GM23248 (cell line): Measurements from ENCODE around the gene KIN. TPM values are rescaled to one million over a fixed set of nuclear protein-coding genes. Genes with fewer than 3 reads are reported as not detected.
"Not testable (repeated sequence)": the region's sequence is repeated elsewhere in the genome, so short reads cannot be mapped to it uniquely, and the experiment has no call there.

Experiments used
- DNase-seq: peaks from one replicate; pipeline ENCODE4 v3.0.0-alpha.2; 2015
- H2AFZ ChIP-seq: fragments of 200-600 bp; sonication (generic); 2 replicates; pipeline ENCODE4 v1.6.1; 2016; ENCODE audit warnings: antibody characterized with exemption
- H3F3A ChIP-seq: fragments of 200-600 bp; sonication (generic); 2 replicates; pipeline ENCODE4 v1.6.1; 2016; ENCODE audit warnings: mild to moderate bottlenecking, antibody characterized with exemption, mixed run types; ENCODE audit not compliant: insufficient read depth
- H3K27ac ChIP-seq: fragments of 200-600 bp; sonication (generic); 2 replicates; pipeline ENCODE4 v1.5.1; 2016; ENCODE audit warnings: mild to moderate bottlenecking
- H3K27me3 ChIP-seq: fragments of 200-600 bp; sonication (generic); replicated peaks from 2 replicates; pipeline ENCODE4 v1.6.1; 2016; ENCODE audit warnings: mild to moderate bottlenecking; ENCODE audit not compliant: insufficient read depth
- H3K36me3 ChIP-seq: fragments of 200-600 bp; sonication (generic); 2 replicates; pipeline ENCODE4 v1.6.1; 2016; ENCODE audit warnings: low read depth, mild to moderate bottlenecking
- H3K4me1 ChIP-seq: fragments of 200-600 bp; sonication (generic); 2 replicates; pipeline ENCODE4 v1.6.1; 2016; ENCODE audit warnings: mild to moderate bottlenecking; ENCODE audit not compliant: insufficient read depth
- H3K4me2 ChIP-seq: fragments of 200-600 bp; sonication (generic); one replicate; pipeline ENCODE4 v1.6.1; 2016; ENCODE audit warnings: mild to moderate bottlenecking; ENCODE audit not compliant: unreplicated experiment
- H3K4me3 ChIP-seq: fragments of 200-600 bp; sonication (generic); 2 replicates; pipeline ENCODE4 v1.5.1; 2016; ENCODE audit warnings: mild to moderate bottlenecking
- H3K79me2 ChIP-seq: fragments of 200-600 bp; sonication (generic); 2 replicates; pipeline ENCODE4 v1.6.1; 2016; ENCODE audit warnings: mild to moderate bottlenecking; ENCODE audit not compliant: insufficient read depth
- H3K9ac ChIP-seq: fragments of 200-600 bp; sonication (generic); 2 replicates; pipeline ENCODE4 v1.6.1; 2016; ENCODE audit warnings: mild to moderate bottlenecking
- H3K9me2 ChIP-seq: fragments of 200-600 bp; sonication (generic); 2 replicates; pipeline ENCODE4 v1.6.1; 2016; ENCODE audit warnings: mixed run types, mild to moderate bottlenecking, moderate library complexity; ENCODE audit not compliant: insufficient read depth
- H3K9me3 ChIP-seq: fragments of 200-600 bp; sonication (generic); one replicate; pipeline ENCODE4 v1.6.1; 2017; ENCODE audit warnings: low read depth
- H4K20me1 ChIP-seq: fragments of 200-600 bp; sonication (generic); 2 replicates; pipeline ENCODE4 v1.6.0; 2016; ENCODE audit not compliant: insufficient read depth
- EZH2 ChIP-seq: fragments of 200-600 bp; sonication (generic); IDR thresholded peaks from 2 replicates; pipeline ENCODE4 v1.6.1; 2018; ENCODE audit warnings: antibody characterized with exemption, mild to moderate bottlenecking; ENCODE audit not compliant: insufficient read depth, poor library complexity, severe bottlenecking
- EZH2phosphoT487 ChIP-seq: fragments of 200-600 bp; sonication (generic); IDR thresholded peaks from 2 replicates; pipeline ENCODE4 v1.6.1; 2018; ENCODE audit warnings: antibody characterized with exemption, moderate library complexity, mild to moderate bottlenecking, low read depth; ENCODE audit not compliant: insufficient read depth
- WGBS, 2 experiments: methylation state at CpG; one replicate each; pipeline ENCODE4 v1.1.6; 2015 to 2017; ENCODE audit warnings: low lambda C conversion rate in 2 of 2, low coverage in 1 of 2; ENCODE audit errors: missing lambda C conversion rate in 2 of 2; 5-methylcytosine and 5-hydroxymethylcytosine counted together
- in situ Hi-C: fragments of 300-500 bp; cut with MboI; formaldehyde crosslinking; loops from 2 replicates; pipeline ENCODE4 v1.15.0; 2020
- polyA plus RNA-seq: library from polyadenylated mRNA; unstranded; fragments of >200 nt; fragmentation: Nextera tagmentation; extraction: Ambion mirVana; gene quantifications from 2 replicates; pipeline ENCODE4 v1.2.1, GENCODE V29; 2016
- total RNA-seq: library from RNA; depleted of rRNA; stranded (reverse); fragments of >200 nt; shearing (Covaris generic); gene quantifications from 2 replicates; pipeline ENCODE4 v1.2.3, GENCODE V29; 2014

KIN gene
- total and polyA plus RNA-seq, 2 experiments from 2014 or later: 3.8 to 10.6 TPM

- Histone ChIP-seq H3K9me2 (no peaks in the 10 kb centered on the region), H3K4me2 (no peak overlapping the region), H4K20me1 (no peaks in the 10 kb centered on the region), H3K79me2 (no peaks in the 10 kb centered on the region), H3K27ac (no peak overlapping the region), H3K9ac (no peak overlapping the region), H3K9me3 (no peaks in the 10 kb centered on the region), H3K4me1 (no peaks in the 10 kb centered on the region), H3K36me3 (peaks cover 18% of the 10 kb centered on the region), H3F3A (no peaks in the 10 kb centered on the region), H3K4me3 (no peak overlapping the region), H3K27me3 (no peaks in the 10 kb centered on the region), H2AFZ (no peak overlapping the region)
- TF ChIP-seq EZH2 (no peak), EZH2phosphoT487 (no peak)
- in situ Hi-C loops: no loop called here
- WGBS, 2 experiments: 96 to 98% methylated on average over 5 of the region's 5 CpGs
- no peak for DNase-seq
Measured at GRCh38 chr10:7750222-7750621, 37.6 kb downstream of the KIN start.

DNA sequence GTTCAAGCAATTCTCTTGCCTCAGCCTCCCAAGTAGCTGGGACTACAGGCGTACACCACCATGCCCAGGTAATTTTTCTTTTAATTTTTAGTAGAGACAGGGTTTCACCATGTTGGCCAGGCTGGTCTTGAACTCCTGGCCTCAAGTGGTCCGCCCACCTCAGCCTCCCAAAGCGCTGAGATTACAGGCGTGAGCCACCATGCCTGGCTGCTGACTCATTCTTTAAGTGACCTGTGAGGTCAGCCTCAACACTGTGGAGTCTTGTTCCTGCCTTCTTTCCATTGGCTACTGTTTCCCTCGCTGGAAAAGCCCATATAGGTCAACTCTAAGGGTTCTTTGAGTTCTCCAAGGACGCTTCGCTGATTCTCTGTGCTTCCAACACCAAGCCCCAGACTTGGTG, 39.2 kb downstream of the KIN start:
- peaks cover 14% of the 10 kb centered on the region for H3K36me3 ChIP-seq
- H3K4me2 ChIP-seq, H3K79me2 ChIP-seq, H3K27me3 ChIP-seq, H3K9me2 ChIP-seq, H3F3A ChIP-seq, H3K27ac ChIP-seq, H3K9me3 ChIP-seq, in situ Hi-C loops, H2AFZ ChIP-seq, H3K4me1 ChIP-seq, H4K20me1 ChIP-seq, H3K9ac ChIP-seq, H3K4me3 ChIP-seq: not testable (repeated sequence)
- DNase-seq: peak; percentile 4
- WGBS, 2 experiments: 96 to 97% methylated on average over 7 of the region's 7 CpGs

GRCh38 chr10:7744307-7744706, 43.5 kb downstream of the KIN start:
- H3K4me3 ChIP-seq: no peak overlapping the region
- no peak for DNase-seq
- no peaks in the 10 kb centered on the region for H3F3A ChIP-seq
- no peaks in the 10 kb centered on the region for H3K79me2 ChIP-seq
- no peak overlapping the region for H3K9ac ChIP-seq
- no peak for TF ChIP-seq EZH2
- no peak for TF ChIP-seq EZH2phosphoT487
- no peaks in the 10 kb centered on the region for H3K36me3 ChIP-seq
- WGBS, 2 experiments: 91 to 92% methylated on average over 8 of the region's 8 CpGs
- H3K27me3 ChIP-seq: no peaks in the 10 kb centered on the region
- no peak overlapping the region for H3K27ac ChIP-seq
- H4K20me1 ChIP-seq: no peaks in the 10 kb centered on the region
- H3K4me1 ChIP-seq: no peaks in the 10 kb centered on the region
- in situ Hi-C loops: no loop called here
- H2AFZ ChIP-seq: no peak overlapping the region
- H3K9me2 ChIP-seq: no peaks in the 10 kb centered on the region
- H3K4me2 ChIP-seq: no peak overlapping the region
- H3K9me3 ChIP-seq: no peaks in the 10 kb centered on the region

- no peak overlapping the region for H3K9ac ChIP-seq
- no peaks in the 10 kb centered on the region for H4K20me1 ChIP-seq
- no peaks in the 10 kb centered on the region for H3K79me2 ChIP-seq
- no peaks in the 10 kb centered on the region for H3K4me1 ChIP-seq
- in situ Hi-C loops: no loop called here
- H3K27ac ChIP-seq: no peak overlapping the region
- no peaks in the 10 kb centered on the region for H3F3A ChIP-seq
- H3K4me3 ChIP-seq: no peak overlapping the region
- TF ChIP-seq EZH2phosphoT487 (no peak), EZH2 (no peak)
- no peaks in the 10 kb centered on the region for H3K9me2 ChIP-seq
- no peak overlapping the region for H3K4me2 ChIP-seq
- DNase-seq: no peak
- no peaks in the 10 kb centered on the region for H3K9me3 ChIP-seq
- no peaks in the 10 kb centered on the region for H3K36me3 ChIP-seq
- no peaks in the 10 kb centered on the region for H3K27me3 ChIP-seq
- 14 to 18% methylated on average over 19 to 20 of the region's 20 CpGs for WGBS, 2 experiments
- H2AFZ ChIP-seq: 0 out of 2 replicates have a peak overlapping the region, but pooled peaks have one; percentile 53
Measured at GRCh38 chr10:7738536-7739407, 49.0 kb downstream of the KIN start.
